ENCODE measurements around the gene SLC8A1. TPM values are rescaled to one million over a fixed set of nuclear protein-coding genes. Genes with fewer than 3 reads are reported as not detected.

SLC8A1 gene
- total and polyA plus RNA-seq, 2 donors = 26.9 to 280 TPM

DNA sequence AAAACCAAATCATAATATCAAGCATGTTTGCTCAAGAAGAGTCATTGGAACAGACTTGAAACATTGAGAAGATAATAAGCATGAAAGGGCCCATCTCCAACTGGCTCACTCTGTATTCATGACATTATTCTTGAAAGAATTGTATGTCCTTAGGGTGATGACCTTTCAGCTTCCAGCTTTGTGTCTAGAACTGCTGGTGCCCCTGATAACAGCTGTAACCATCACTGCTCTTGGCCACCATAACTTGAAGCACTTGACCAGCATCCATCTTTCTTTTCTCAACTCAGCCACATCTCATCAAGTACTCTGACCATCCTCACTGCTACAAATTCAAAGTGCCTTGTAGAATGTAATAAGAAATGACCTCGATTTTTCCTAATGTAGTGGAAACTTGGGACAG lies 289.9 kb downstream of the SLC8A1 start:
- H3K4me3 ChIP-seq (ENCODE audit: low read depth, low read length) = no peak overlapping the region
- no peak overlapping the region for H3K27ac ChIP-seq (ENCODE audit: low read depth)
- no peak for DNase-seq (ENCODE audit: extremely low spot score)
- peaks cover 2% of the 10 kb centered on the region for H3K4me1 ChIP-seq (ENCODE audit: insufficient read depth)
- 74% methylated on average over 1 of the region's 1 CpG for WGBS
- no peaks in the 10 kb centered on the region for H3K36me3 ChIP-seq (ENCODE audit: insufficient read depth)

DNA sequence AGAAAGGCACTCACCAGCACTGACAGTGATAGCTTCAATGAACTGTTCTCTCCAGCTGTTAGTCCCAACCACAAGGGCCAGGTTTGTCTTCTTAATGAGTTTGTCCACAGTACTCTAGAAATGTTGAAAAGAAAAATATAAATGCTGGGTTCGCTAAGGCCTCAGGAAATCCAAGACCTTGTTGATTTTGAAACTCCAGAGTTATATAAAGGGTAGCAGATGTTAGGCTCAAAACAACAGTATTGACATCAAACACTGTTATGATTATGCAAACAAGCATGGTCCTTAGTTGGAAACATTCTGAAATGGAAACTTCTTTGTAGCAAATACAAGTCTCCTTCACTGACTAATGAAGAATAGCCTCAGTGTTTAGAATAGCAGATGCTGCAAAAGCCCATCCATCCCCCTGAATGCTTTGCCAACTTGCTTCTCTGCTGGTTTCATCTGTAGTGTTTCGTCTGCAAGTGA lies 291.1 kb downstream of the SLC8A1 start:
- WGBS = 63% methylated on average over 2 of the region's 2 CpGs
- H3K4me1 ChIP-seq (ENCODE audit: insufficient read depth) = peaks cover 2% of the 10 kb centered on the region
- DNase-seq (ENCODE audit: extremely low spot score) = no peak
- no peak overlapping the region for H3K4me3 ChIP-seq (ENCODE audit: low read depth, low read length)
- H3K36me3 ChIP-seq (ENCODE audit: insufficient read depth) = no peaks in the 10 kb centered on the region
- H3K27ac ChIP-seq (ENCODE audit: low read depth) = no peak overlapping the region

DNA sequence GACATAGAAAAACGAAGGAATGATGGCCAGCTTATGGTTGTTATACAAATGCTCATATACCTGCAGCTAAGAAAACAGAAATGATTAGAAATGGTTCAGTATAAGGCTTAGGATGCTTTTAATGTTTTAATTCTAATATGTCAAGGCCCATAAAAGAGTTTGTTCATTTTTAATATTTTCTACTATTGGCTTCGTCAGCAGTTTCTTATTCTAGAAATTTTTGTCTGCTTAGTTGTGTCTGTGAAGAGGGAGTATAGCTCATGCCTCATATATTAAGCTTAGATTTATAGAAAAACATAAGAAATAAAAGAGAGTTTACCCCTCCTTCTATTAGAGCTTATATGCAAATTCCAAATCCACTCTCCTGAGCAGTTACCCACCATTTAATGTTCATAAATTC lies 292.6 kb downstream of the SLC8A1 start:
- WGBS = 96% methylated on average over 2 of the region's 2 CpGs
- Histone ChIP-seq H3K27ac (ENCODE audit: low read depth) (no peak overlapping the region), H3K4me1 (ENCODE audit: insufficient read depth) (peaks cover 2% of the 10 kb centered on the region), H3K4me3 (ENCODE audit: low read depth, low read length) (no peak overlapping the region), H3K36me3 (ENCODE audit: insufficient read depth) (no peaks in the 10 kb centered on the region)
- no peak for DNase-seq (ENCODE audit: extremely low spot score)

DNA sequence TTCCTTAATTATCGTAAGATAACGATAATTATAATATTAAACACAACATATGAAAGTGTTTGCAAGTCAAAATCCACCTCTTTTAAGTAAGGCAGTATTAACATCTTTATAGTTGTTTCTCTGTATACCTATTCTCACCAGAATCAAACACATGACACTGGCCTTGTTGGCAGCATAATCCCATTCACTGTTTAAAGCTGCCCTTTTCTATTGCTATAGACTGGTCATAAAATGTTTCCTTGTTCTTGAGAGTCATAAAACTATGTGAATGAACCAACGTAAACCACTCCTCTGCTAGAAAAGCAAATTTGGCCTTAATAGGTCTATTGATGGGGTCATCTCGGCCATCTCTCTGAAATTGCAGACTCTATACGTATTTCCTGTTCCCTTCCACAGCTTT lies 293.1 kb downstream of the SLC8A1 start:
- 95% methylated on average over 5 of the region's 5 CpGs for WGBS
- peaks cover 2% of the 10 kb centered on the region for H3K4me1 ChIP-seq (ENCODE audit: insufficient read depth)
- H3K4me3 ChIP-seq (ENCODE audit: low read depth, low read length) = no peak overlapping the region
- no peak overlapping the region for H3K27ac ChIP-seq (ENCODE audit: low read depth)
- no peak for DNase-seq (ENCODE audit: extremely low spot score)
- H3K36me3 ChIP-seq (ENCODE audit: insufficient read depth) = no peaks in the 10 kb centered on the region

DNA sequence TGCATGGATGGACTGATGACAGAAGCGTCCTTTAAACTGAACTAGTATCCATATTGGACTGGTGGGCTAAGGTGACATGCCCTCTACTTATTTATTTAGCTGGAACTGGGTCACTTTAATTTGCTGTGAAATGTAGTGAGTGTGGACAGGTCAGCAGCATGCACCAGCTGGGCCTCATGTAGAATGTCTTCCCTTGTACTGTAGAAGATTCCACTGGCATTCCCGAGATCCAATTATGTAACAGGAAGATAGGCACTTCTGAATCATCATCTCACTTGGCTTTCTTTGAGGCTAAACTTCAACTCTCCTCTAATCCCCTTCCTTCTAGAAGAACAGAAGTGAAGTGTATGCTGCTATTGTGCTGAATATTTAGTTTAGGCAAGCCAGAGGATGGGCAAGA lies 296.2 kb downstream of the SLC8A1 start:
- H3K27ac ChIP-seq (ENCODE audit: low read depth) = no peak overlapping the region
- 75% methylated on average over 2 of the region's 2 CpGs for WGBS
- H3K36me3 ChIP-seq (ENCODE audit: insufficient read depth) = no peaks in the 10 kb centered on the region
- no peak overlapping the region for H3K4me3 ChIP-seq (ENCODE audit: low read depth, low read length)
- H3K4me1 ChIP-seq (ENCODE audit: insufficient read depth) = no peaks in the 10 kb centered on the region
- DNase-seq (ENCODE audit: extremely low spot score) = no peak

DNA sequence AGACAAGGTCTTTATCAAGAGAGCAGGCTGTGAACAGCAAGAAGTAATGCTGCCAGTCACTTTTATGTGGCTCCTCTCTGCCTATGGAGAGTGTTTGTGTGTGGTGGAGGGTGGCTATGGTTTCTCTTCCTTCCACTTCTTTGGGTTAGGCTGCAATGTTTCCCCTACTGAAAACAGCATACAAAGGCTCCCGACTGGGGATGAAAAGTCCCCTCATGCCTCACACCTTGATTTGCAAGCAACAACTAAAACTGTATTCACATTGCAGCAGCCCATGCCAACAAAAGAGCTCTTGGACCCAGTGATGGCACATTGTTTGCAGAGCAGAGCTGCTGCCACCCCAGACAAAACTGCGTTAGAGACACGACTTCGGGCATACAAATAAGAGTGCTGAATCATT lies 301.6 kb downstream of the SLC8A1 start:
- Histone ChIP-seq H3K36me3 (ENCODE audit: insufficient read depth) (no peaks in the 10 kb centered on the region), H3K4me1 (ENCODE audit: insufficient read depth) (no peaks in the 10 kb centered on the region), H3K4me3 (ENCODE audit: low read depth, low read length) (no peak overlapping the region), H3K27ac (ENCODE audit: low read depth) (no peak overlapping the region)
- DNase-seq (ENCODE audit: extremely low spot score) = no peak
- WGBS = 88% methylated on average over 4 of the region's 4 CpGs

DNA sequence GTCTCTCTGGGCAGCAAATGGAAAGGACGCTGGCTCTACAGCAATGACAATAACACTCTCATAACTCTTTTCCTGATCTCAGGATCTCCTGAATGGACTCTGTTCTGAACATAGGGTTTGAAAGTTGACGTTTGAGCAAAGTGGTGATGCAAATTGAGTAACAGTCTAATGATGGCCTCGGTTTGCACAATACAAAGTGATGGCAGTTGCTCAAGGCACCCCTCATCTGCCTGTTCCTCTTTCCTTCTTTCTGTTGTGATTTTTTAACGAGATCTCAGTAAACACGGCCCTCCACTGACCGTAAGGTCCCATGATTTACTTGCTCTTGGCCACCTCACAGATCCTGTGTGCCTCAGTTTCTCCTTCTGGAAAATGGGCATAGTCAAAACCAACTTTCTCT lies 303.6 kb downstream of the SLC8A1 start:
- Histone ChIP-seq H3K36me3 (ENCODE audit: insufficient read depth) (no peaks in the 10 kb centered on the region), H3K27ac (ENCODE audit: low read depth) (no peak overlapping the region), H3K4me3 (ENCODE audit: low read depth, low read length) (no peak overlapping the region), H3K4me1 (ENCODE audit: insufficient read depth) (no peaks in the 10 kb centered on the region)
- no peak for DNase-seq (ENCODE audit: extremely low spot score)
- 87% methylated on average over 6 of the region's 6 CpGs for WGBS

DNA sequence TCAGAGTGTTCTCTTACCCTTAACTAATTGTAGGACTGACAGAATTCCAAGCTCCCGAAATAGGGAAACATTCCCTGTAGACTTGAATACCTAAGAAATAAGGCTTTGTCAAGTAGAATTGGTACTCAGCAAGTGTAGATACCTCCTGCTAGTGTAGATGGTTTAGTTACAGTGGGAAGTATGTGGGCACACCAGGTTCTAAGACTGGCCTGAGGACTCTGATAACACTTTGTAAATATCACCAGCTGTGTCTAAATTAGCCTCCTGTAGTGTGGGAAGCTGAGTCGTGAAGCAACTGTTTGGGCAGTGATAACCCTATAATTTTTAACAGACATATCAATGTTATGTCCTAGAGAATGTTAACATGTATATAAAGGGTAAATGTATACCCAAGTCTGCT lies 304.5 kb downstream of the SLC8A1 start:
- no peak for DNase-seq (ENCODE audit: extremely low spot score)
- H3K4me3 ChIP-seq (ENCODE audit: low read depth, low read length) = no peak overlapping the region
- no peaks in the 10 kb centered on the region for H3K36me3 ChIP-seq (ENCODE audit: insufficient read depth)
- WGBS = 55% methylated on average over 2 of the region's 2 CpGs
- no peak overlapping the region for H3K27ac ChIP-seq (ENCODE audit: low read depth)
- H3K4me1 ChIP-seq (ENCODE audit: insufficient read depth) = no peaks in the 10 kb centered on the region

DNA sequence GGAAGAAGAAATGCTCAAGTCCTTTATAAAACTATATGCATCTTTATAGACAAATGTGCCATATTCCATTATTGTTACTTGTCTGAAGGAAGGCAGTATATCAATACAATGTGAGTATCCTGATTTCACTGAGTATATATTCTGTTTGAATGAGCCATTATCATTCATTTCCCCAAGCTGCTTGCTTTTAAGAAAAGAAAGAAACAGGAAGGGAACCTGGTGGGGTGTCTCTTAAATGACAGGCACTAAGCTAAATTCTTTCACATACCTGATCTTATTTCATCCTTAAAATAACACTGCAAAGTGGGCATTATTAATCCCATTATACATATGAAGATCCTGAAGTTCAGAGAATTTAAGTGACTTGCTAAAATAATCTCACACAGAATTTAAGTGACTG lies 307.9 kb downstream of the SLC8A1 start:
- H3K4me1 ChIP-seq (ENCODE audit: insufficient read depth) = no peaks in the 10 kb centered on the region
- no peak overlapping the region for H3K4me3 ChIP-seq (ENCODE audit: low read depth, low read length)
- H3K36me3 ChIP-seq (ENCODE audit: insufficient read depth) = no peaks in the 10 kb centered on the region
- H3K27ac ChIP-seq (ENCODE audit: low read depth) = no peak overlapping the region
- no peak for DNase-seq (ENCODE audit: extremely low spot score)

DNA sequence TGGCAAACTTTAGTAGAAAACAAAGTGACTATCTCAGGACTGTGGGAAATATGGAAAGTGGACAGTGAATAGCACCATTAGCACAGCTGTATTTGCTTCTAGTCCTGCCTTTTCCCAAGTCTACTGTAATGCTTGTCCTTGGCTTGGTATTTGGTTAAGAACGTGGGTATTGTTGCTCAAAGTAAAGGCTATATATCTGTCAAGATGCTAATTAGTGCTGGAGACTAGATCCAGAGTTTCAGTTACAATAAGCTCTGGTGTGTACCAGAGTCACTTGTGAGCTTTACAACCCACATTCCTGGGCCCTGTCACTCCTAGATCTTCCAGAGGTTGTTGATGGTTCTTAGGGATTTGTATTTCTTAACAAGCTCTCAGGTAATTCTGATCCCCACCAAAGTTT lies 313.6 kb downstream of the SLC8A1 start:
- DNase-seq (ENCODE audit: extremely low spot score) = no peak
- Histone ChIP-seq H3K4me1 (ENCODE audit: insufficient read depth) (no peaks in the 10 kb centered on the region), H3K4me3 (ENCODE audit: low read depth, low read length) (no peak overlapping the region), H3K27ac (ENCODE audit: low read depth) (no peak overlapping the region), H3K36me3 (ENCODE audit: insufficient read depth) (no peaks in the 10 kb centered on the region)
- WGBS = 69% methylated on average over 1 of the region's 1 CpG

DNA sequence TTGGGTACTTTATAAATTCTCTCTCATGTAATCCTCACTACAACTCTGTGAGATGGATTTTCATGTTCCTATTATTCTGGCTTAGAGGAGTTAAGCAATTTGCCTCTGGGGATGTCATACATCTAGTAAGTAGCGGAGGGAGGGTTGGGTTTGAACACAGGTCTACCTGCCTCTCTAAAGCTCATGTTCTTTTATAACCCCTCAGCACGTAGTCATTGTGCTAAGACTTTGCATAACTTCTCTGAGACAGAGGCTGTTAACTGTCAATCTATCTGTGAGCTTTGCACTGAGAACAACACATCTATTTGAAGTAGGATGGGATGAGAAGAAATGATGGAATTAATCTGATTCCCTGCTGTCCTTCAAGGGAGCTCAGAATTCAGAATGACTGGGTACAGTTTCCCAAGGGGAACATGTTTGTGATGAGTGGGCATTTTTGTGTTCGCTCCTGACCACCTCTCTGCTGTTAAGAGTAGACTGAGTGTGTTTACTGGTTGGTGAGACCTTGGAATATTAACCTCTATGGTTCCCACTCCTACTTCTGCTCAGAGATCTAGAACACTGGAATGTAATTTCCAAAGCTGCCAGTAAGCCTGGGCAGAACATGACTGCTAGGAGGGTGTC lies 320.7 kb downstream of the SLC8A1 start:
- no peak for DNase-seq (ENCODE audit: extremely low spot score)
- Histone ChIP-seq H3K27ac (ENCODE audit: low read depth) (no peak overlapping the region), H3K36me3 (ENCODE audit: insufficient read depth) (no peaks in the 10 kb centered on the region), H3K4me1 (ENCODE audit: insufficient read depth) (no peaks in the 10 kb centered on the region), H3K4me3 (ENCODE audit: low read depth, low read length) (no peak overlapping the region)
- WGBS = 84% methylated on average over 3 of the region's 3 CpGs

DNA sequence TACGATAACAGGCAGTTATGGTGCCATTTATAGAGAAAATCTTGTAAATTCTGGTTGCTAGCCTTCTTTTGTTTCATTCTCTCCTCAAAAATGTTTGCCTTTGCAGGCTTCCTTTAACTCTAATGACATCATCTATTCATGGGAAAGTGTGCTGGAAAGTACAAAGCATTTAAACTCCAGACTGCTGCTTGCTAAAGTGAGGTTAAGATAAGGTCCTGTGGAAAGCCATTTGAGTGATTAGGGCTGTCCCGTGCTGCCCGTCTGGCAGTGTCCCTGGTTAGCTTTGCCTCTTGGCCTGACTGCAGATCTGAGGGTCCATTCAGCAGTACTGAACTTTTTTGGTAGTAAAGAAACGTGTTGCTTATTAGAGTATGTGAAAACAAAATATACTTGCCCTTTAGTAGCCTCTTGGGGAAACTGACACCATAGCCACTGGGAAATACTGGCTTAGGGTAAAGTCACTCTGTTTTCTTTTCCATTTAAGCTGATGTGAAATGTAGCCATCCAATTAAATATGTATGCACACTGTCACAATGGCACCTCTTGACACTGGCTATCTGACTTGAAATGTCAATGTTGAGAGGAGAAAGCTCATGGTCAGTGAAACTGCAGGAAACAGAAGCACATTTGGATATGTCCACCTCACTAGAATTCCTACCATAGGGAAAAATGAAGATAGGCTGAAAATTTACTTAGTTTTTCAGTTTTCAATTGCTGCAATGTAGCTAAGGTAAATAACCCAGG lies 321.5 kb downstream of the SLC8A1 start:
- Histone ChIP-seq H3K4me3 (ENCODE audit: low read depth, low read length) (no peak overlapping the region), H3K4me1 (ENCODE audit: insufficient read depth) (no peaks in the 10 kb centered on the region), H3K36me3 (ENCODE audit: insufficient read depth) (no peaks in the 10 kb centered on the region), H3K27ac (ENCODE audit: low read depth) (no peak overlapping the region)
- no peak for DNase-seq (ENCODE audit: extremely low spot score)
- 20% methylated on average over 4 of the region's 4 CpGs for WGBS

DNA sequence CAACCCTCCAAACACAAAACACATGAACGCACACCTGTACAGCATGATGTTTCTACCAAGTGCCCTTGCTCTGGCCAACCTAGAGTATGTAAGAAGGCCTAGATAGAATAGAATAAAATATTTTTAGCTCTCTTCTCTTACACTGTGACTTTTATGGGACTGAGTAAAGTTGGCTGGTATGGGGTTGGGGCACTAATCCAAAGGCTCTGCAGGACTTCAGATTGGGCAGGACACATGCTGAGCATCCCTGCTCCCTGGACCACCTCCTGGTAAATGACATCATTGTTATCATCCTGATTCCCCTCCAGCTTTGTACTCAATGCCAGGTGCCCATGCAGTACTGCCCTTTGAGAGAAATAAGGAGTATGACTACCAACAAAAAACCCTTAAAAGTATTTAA lies 322.2 kb downstream of the SLC8A1 start:
- WGBS = 81% methylated on average over 1 of the region's 1 CpG
- DNase-seq (ENCODE audit: extremely low spot score) = no peak
- Histone ChIP-seq H3K4me1 (ENCODE audit: insufficient read depth) (no peaks in the 10 kb centered on the region), H3K36me3 (ENCODE audit: insufficient read depth) (no peaks in the 10 kb centered on the region), H3K4me3 (ENCODE audit: low read depth, low read length) (no peak overlapping the region), H3K27ac (ENCODE audit: low read depth) (no peak overlapping the region)

DNA sequence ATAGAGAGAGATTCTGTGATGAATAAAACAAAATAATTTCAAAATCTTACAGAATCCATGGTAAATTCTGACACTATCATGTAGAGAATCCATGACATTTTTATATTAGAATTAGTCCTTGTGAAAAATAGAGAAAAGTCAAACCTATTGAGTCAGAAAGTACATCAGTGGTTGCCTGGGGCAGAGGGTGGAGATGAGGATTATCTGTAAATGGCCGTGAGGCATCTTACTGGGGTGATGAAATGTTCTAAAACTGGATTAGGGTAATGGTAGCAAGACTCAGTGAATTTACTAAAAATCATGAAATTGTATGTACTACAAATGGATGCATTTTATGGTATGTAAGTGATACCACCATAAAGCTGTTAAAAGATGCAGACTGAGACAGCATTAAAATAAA lies 323.1 kb downstream of the SLC8A1 start:
- no peak for DNase-seq (ENCODE audit: extremely low spot score)
- H3K36me3 ChIP-seq (ENCODE audit: insufficient read depth) = no peaks in the 10 kb centered on the region
- H3K4me3 ChIP-seq (ENCODE audit: low read depth, low read length) = no peak overlapping the region
- 73% methylated on average over 1 of the region's 1 CpG for WGBS
- no peak overlapping the region for H3K27ac ChIP-seq (ENCODE audit: low read depth)
- no peaks in the 10 kb centered on the region for H3K4me1 ChIP-seq (ENCODE audit: insufficient read depth)

Data from urinary bladder (tissue), 4 donors.